H9 (cell line): ENCODE results near the gene OSTC. TPM values are rescaled to one million over a fixed set of nuclear protein-coding genes. Genes with fewer than 3 reads are reported as not detected.
A peak's percentile ranks its signal among the peaks of the same experiment; 100 is the strongest.

ENCODE experiments used
- DNase-seq: peaks from one replicate; pipeline ENCODE4 v3.0.0-alpha.2; 2017
- H2AFZ ChIP-seq: one replicate; pipeline ENCODE4 v1.6.1; 2013; ENCODE audit warnings: mild to moderate bottlenecking, low read length, control low read depth, moderate library complexity
- H2AK5ac ChIP-seq: 2 replicates; pipeline ENCODE4 v1.6.1; 2013; ENCODE audit warnings: low read length, control low read depth, mixed read lengths; ENCODE audit not compliant: insufficient read length
- H2BK120ac ChIP-seq: one replicate; pipeline ENCODE4 v1.6.1; 2013; ENCODE audit warnings: low read depth, mild to moderate bottlenecking, low read length, control low read depth, inconsistent platforms; ENCODE audit not compliant: poor library complexity, severe bottlenecking
- H2BK12ac ChIP-seq: 2 replicates; pipeline ENCODE4 v1.6.1; 2013; ENCODE audit warnings: low read length, control low read depth, mixed read lengths, low read depth; ENCODE audit not compliant: insufficient read length
- H2BK15ac ChIP-seq: 2 replicates; pipeline ENCODE4 v1.6.1; 2013; ENCODE audit warnings: low read depth, low read length, control low read depth
- H2BK20ac ChIP-seq: one replicate; pipeline ENCODE4 v1.6.1; 2013; ENCODE audit warnings: low read depth, mild to moderate bottlenecking, low read length, control low read depth, inconsistent platforms; ENCODE audit not compliant: poor library complexity, severe bottlenecking
- H2BK5ac ChIP-seq: 2 replicates; pipeline ENCODE4 v1.6.1; 2013; ENCODE audit warnings: low read length, control low read depth, mixed read lengths; ENCODE audit not compliant: insufficient read length
- H3K14ac ChIP-seq: 2 replicates; pipeline ENCODE4 v1.6.1; 2013; ENCODE audit warnings: low read length, control low read depth; ENCODE audit not compliant: insufficient read depth
- H3K18ac ChIP-seq: 2 replicates; pipeline ENCODE4 v1.6.1; 2013; ENCODE audit warnings: low read depth, mild to moderate bottlenecking, mixed read lengths, low read length, control low read depth; ENCODE audit not compliant: insufficient read length
- H3K23ac ChIP-seq: 2 replicates; pipeline ENCODE4 v1.6.1; 2013; ENCODE audit warnings: low read length, control low read depth, mixed read lengths, low read depth; ENCODE audit not compliant: insufficient read length
- H3K23me2 ChIP-seq: 2 replicates; pipeline ENCODE4 v1.6.1; 2013; ENCODE audit warnings: low read depth, mild to moderate bottlenecking, mixed read lengths, low read length, control low read depth; ENCODE audit not compliant: insufficient read length, poor library complexity, severe bottlenecking
- H3K27ac ChIP-seq: 2 replicates; pipeline ENCODE4 v1.5.1; 2013; ENCODE audit warnings: low read length, control low read depth, mixed read lengths, low read depth; ENCODE audit not compliant: insufficient read length
- H3K27me3 ChIP-seq: 2 replicates; pipeline ENCODE4 v1.6.1; 2013; ENCODE audit warnings: low read length, control low read depth, inconsistent platforms; ENCODE audit not compliant: insufficient read depth
- H3K4ac ChIP-seq: 2 replicates; pipeline ENCODE4 v1.6.1; 2013; ENCODE audit warnings: low read depth, mild to moderate bottlenecking, control low read depth, inconsistent platforms, low read length, moderate library complexity
- H3K4me1 ChIP-seq: 2 replicates; pipeline ENCODE4 v1.6.1; 2013; ENCODE audit warnings: low read length, control low read depth, inconsistent platforms; ENCODE audit not compliant: insufficient read depth
- H3K4me2 ChIP-seq: 2 replicates; pipeline ENCODE4 v1.6.1; 2013; ENCODE audit warnings: low read length, control low read depth, mixed read lengths; ENCODE audit not compliant: insufficient read length, insufficient read depth
- H3K56ac ChIP-seq: 2 replicates; pipeline ENCODE4 v1.6.1; 2013; ENCODE audit warnings: low read depth, mild to moderate bottlenecking, mixed read lengths, low read length, control low read depth; ENCODE audit not compliant: insufficient read length
- H3K79me1 ChIP-seq: 2 replicates; pipeline ENCODE4 v1.6.1; 2013; ENCODE audit warnings: low read depth, mild to moderate bottlenecking, moderate library complexity, low read length, control low read depth, inconsistent platforms; ENCODE audit not compliant: insufficient read depth, poor library complexity, severe bottlenecking
- H3K79me2 ChIP-seq: 2 replicates; pipeline ENCODE4 v1.6.1; 2013; ENCODE audit warnings: low read length, control low read depth, inconsistent platforms; ENCODE audit not compliant: insufficient read depth
- H3K9ac ChIP-seq: 2 replicates; pipeline ENCODE4 v1.6.1; 2013; ENCODE audit warnings: low read length, control low read depth, mixed read lengths; ENCODE audit not compliant: insufficient read length; ENCODE audit errors: extremely low read depth
- H3K9me3 ChIP-seq: one replicate; pipeline ENCODE4 v1.6.1; 2013; ENCODE audit warnings: low read depth, low read length, inconsistent platforms; ENCODE audit not compliant: control insufficient read depth
- H3T11ph ChIP-seq: one replicate; pipeline ENCODE4 v1.6.1; 2013; ENCODE audit warnings: mild to moderate bottlenecking, low read length, control low read depth, inconsistent platforms
- H4K20me1 ChIP-seq: one replicate; pipeline ENCODE4 v1.6.1; 2013; ENCODE audit not compliant: control insufficient read depth, insufficient read length, insufficient read depth
- H4K5ac ChIP-seq: 2 replicates; pipeline ENCODE4 v1.6.1; 2013; ENCODE audit warnings: low read depth, mild to moderate bottlenecking, mixed read lengths, low read length, control low read depth; ENCODE audit not compliant: insufficient read length
- H4K8ac ChIP-seq: replicated peaks from 2 replicates; pipeline ENCODE4 v1.6.1; 2013; ENCODE audit warnings: low read length, control low read depth, mixed read lengths, low read depth; ENCODE audit not compliant: insufficient read length
- H4K91ac ChIP-seq: 2 replicates; pipeline ENCODE4 v1.6.1; 2013; ENCODE audit warnings: low read depth, mild to moderate bottlenecking, moderate library complexity, mixed read lengths, low read length, control low read depth; ENCODE audit not compliant: insufficient read length
- H3K27ac Mint-ChIP-seq, 3 experiments: 2 replicates in 2 of 3; 3 replicates in 1 of 3; pipeline ENCODE4 v1.8.0; 2020 to 2021; ENCODE audit warnings: mixed read lengths in 3 of 3, mild to moderate bottlenecking in 1 of 3, moderate library complexity in 1 of 3
- H3K27me3 Mint-ChIP-seq: 2 replicates; pipeline ENCODE4 v1.8.0; 2021; ENCODE audit warnings: low read depth, mild to moderate bottlenecking, moderate library complexity, mixed read lengths
- H3K36me3 Mint-ChIP-seq, 3 experiments: 2 replicates in 2 of 3; 3 replicates in 1 of 3; pipeline ENCODE4 v1.8.0; 2020 to 2021; ENCODE audit warnings: low read depth in 3 of 3, mixed read lengths in 3 of 3; ENCODE audit not compliant: insufficient read depth in 1 of 3
- H3K4me1 Mint-ChIP-seq, 2 experiments: 2 replicates each; pipeline ENCODE4 v1.8.0; 2020; ENCODE audit warnings: mixed read lengths in 2 of 2
- H3K4me3 Mint-ChIP-seq, 2 experiments: 2 replicates in 1 of 2; 3 replicates in 1 of 2; pipeline ENCODE4 v1.8.0; 2020 to 2021; ENCODE audit warnings: mild to moderate bottlenecking in 2 of 2, mixed read lengths in 2 of 2, moderate library complexity in 1 of 2
- H3K9me3 Mint-ChIP-seq, 2 experiments: 2 replicates in 1 of 2; 3 replicates in 1 of 2; pipeline ENCODE4 v1.8.0; 2020; ENCODE audit warnings: mild to moderate bottlenecking in 2 of 2, mixed read lengths in 2 of 2, moderate library complexity in 1 of 2
- CTCF ChIP-seq: fragments of 200-600 bp; sonication (generic); conservative IDR thresholded peaks from 3 replicates; pipeline ENCODE4 v1.8.0; 2021; ENCODE audit warnings: antibody characterized with exemption, mild to moderate bottlenecking
- WGBS: extraction: QIAGEN DNeasy Blood & Tissue Kit; methylation state at CpG from one replicate; pipeline ENCODE4 v1.1.7; 2013; ENCODE audit warnings: missing lambda C conversion rate, low lambda C conversion rate, mixed read lengths; ENCODE audit not compliant: insufficient read length; ENCODE audit errors: extremely low coverage; 5-methylcytosine and 5-hydroxymethylcytosine counted together
- total RNA-seq: library from RNA; stranded (reverse); gene quantifications from 2 replicates; pipeline ENCODE4 v1.2.1, GENCODE V29; 2021

Gene OSTC
- total RNA-seq, 1 experiment from 2014 or later: 130 TPM

GRCh38 chr4:108620933-108621905 is 29.2 kb upstream of the OSTC start:
- no peak overlapping the region for H2BK12ac ChIP-seq
- peaks cover 3% of the 10 kb centered on the region for H3K79me1 ChIP-seq
- H3K4me2 ChIP-seq: peak overlapping the region; percentile 86
- H2AK5ac ChIP-seq: no peak overlapping the region
- H3T11ph ChIP-seq: no peak overlapping the region
- H3K14ac ChIP-seq: peak overlapping the region; percentile 90; the same call in 1 of the 2 replicates
- no peak for DNase-seq
- H3K4me3 Mint-ChIP-seq: peak overlapping the region; percentile 94 to 100
- peak overlapping the region; percentile 88 for H4K5ac ChIP-seq
- H4K20me1 ChIP-seq: no peaks in the 10 kb centered on the region
- no peak overlapping the region for H2BK20ac ChIP-seq
- peak overlapping the region; percentile 81 for H3K18ac ChIP-seq
- H3K23me2 ChIP-seq: peaks cover 8% of the 10 kb centered on the region
- H3K36me3 Mint-ChIP-seq: peaks cover 47 to 58% (median 56%) of the 10 kb centered on the region in 3 experiments
- peaks cover 15% of the 10 kb centered on the region; the same call in 1 of the 2 replicates for H3K79me2 ChIP-seq
- no peak overlapping the region for H2BK120ac ChIP-seq
- no peak overlapping the region for H4K91ac ChIP-seq
- H3K4me1 ChIP-seq: peaks cover 2% of the 10 kb centered on the region; the same call in 1 of the 2 replicates
- H3K9me3 ChIP-seq: no peaks in the 10 kb centered on the region
- H3K23ac ChIP-seq: no peak overlapping the region
- no peak for TF ChIP-seq CTCF
- H3K27ac ChIP-seq: peak overlapping the region; percentile 50
- peaks cover 25 to 28% of the 10 kb centered on the region in 2 experiments for H3K4me1 Mint-ChIP-seq
- H2BK15ac ChIP-seq: no peak overlapping the region
- peak overlapping the region; percentile 89 to 98 (median 98) for H3K27ac Mint-ChIP-seq
- H3K27me3 Mint-ChIP-seq: no peaks in the 10 kb centered on the region
- H3K9ac ChIP-seq: peak overlapping the region; percentile 97
- H3K9me3 Mint-ChIP-seq: peaks cover 5 to 6% of the 10 kb centered on the region in 2 experiments; a peak in 4 of 5 replicates
- H2AFZ ChIP-seq: no peak overlapping the region
- H2BK5ac ChIP-seq: peak overlapping the region; percentile 84
- peak overlapping the region; percentile 65; the same call in 1 of the 2 replicates for H3K4ac ChIP-seq
- whole genome bisulfite sequencing: no CpG with 5 or more reads among the region's 23 CpGs
- H3K27me3 ChIP-seq: no peaks in the 10 kb centered on the region
- H3K56ac ChIP-seq: no peak overlapping the region
- H4K8ac ChIP-seq: no peak overlapping the region
